GM19023 (cell line): ENCODE measurements around the gene PITRM1.
"Not testable (repeated sequence)": the region's sequence is repeated elsewhere in the genome, so short reads cannot be mapped to it uniquely, and the experiment has no call there.

Source experiments
- ATAC-seq: cut with Tn5 transposase; IDR thresholded peaks from one replicate; pipeline ENCODE4 v1.9.1; 2021; ENCODE audit warnings: mild to moderate bottlenecking, moderate library complexity; ENCODE audit not compliant: unreplicated experiment

Gene PITRM1, protein sequence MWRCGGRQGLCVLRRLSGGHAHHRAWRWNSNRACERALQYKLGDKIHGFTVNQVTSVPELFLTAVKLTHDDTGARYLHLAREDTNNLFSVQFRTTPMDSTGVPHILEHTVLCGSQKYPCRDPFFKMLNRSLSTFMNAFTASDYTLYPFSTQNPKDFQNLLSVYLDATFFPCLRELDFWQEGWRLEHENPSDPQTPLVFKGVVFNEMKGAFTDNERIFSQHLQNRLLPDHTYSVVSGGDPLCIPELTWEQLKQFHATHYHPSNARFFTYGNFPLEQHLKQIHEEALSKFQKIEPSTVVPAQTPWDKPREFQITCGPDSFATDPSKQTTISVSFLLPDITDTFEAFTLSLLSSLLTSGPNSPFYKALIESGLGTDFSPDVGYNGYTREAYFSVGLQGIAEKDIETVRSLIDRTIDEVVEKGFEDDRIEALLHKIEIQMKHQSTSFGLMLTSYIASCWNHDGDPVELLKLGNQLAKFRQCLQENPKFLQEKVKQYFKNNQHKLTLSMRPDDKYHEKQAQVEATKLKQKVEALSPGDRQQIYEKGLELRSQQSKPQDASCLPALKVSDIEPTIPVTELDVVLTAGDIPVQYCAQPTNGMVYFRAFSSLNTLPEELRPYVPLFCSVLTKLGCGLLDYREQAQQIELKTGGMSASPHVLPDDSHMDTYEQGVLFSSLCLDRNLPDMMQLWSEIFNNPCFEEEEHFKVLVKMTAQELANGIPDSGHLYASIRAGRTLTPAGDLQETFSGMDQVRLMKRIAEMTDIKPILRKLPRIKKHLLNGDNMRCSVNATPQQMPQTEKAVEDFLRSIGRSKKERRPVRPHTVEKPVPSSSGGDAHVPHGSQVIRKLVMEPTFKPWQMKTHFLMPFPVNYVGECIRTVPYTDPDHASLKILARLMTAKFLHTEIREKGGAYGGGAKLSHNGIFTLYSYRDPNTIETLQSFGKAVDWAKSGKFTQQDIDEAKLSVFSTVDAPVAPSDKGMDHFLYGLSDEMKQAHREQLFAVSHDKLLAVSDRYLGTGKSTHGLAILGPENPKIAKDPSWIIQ

DNA sequence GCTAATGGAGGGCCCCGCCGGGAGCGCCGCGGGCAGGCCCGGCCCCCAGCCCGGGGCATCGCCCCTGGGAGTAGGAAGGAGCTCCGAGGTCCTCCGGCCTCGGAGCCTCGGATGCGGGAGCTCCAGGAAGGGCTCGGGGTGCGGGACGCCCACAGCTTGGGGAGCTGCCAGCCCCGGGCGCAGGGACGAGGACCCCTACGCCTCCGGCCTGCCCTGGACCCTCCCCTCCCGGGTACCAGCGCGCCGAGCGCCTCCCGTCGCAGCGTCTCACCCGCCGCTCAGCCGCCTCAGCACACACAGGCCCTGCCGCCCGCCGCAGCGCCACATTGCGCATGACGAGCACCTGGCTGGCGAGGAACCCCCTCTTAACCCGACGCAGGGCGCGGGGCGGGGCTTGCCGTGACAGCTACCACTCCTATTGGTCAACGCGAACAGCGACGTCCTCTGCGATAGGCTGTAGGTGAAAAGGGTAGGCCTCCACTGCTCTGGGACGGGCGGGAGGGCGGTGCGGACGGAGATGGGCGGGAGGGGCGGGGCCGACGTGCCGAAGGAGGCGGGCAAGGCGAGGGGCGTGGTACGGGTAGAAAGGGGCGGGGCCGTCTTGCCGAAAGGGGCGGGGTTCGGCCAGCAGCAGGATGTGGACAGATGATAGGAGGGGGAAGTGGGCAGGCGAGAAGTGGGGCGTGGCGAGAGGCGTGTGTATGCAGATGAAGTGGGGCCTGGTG lies at the start of gene PITRM1:
Gene PITRM1, minus strand, starts transcription at position 337 of the 725 bp plus-strand sequence. Its CDS starts 10 bp downstream, at position 327.
- ATAC-seq, result peak; percentile 96

DNA sequence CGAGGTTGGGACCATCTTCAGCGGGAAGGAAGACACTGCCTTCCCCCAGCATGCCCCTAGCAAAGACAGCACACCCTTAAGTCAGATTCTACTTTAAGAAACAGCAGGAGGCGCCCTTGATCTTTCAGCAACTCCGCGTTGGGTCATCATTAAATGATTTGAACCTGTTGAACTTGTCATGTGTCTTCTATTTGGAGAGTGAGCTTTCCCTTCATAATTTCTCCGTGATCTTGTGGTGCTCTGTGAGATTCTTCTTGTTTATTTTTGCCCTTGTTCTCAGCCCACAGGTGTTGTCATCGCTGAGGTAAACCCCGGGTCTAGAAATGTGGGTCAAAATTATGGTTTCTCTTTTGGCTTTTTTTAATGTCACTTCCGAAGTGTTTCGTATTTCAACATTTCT lies 49.5 kb upstream of the PITRM1 start:
- ATAC-seq, result no peak

DNA sequence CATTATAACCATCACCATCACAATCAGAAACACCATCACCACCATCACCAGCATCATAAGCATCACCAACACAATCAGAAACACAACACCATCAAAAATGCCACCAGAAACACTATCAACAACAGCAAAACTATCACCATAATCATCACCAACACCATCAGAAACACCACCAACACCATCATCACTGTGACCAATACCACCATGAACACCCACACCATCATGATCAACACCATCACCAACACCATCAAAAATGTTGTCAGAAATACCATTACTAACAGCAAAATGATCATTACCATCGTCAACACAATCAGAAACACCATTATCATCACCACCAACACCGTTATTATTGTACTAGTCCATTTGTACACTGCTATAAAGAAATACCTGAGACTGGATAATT lies 49.0 kb upstream of the PITRM1 start:
- not testable (repeated sequence) for ATAC-seq

DNA sequence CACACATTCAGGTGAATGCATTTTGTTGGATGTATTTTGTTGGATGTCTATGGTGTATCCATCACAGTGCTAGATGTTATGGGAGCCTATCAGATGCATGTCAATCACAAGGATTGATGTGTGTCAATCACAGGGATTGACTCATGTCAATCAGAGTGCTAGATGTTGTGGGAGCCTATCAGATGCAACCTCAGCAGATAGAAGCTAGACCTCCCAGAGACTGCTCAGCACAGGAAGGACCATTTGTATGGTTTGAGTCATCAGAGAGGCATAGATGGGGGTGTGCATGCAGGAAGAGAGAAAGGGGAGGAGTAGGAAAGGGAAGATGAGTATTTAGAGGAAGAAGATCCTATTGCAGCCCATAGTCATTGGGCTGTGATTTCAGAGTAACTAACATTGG lies 48.3 kb upstream of the PITRM1 start:
- no peak for ATAC-seq

DNA sequence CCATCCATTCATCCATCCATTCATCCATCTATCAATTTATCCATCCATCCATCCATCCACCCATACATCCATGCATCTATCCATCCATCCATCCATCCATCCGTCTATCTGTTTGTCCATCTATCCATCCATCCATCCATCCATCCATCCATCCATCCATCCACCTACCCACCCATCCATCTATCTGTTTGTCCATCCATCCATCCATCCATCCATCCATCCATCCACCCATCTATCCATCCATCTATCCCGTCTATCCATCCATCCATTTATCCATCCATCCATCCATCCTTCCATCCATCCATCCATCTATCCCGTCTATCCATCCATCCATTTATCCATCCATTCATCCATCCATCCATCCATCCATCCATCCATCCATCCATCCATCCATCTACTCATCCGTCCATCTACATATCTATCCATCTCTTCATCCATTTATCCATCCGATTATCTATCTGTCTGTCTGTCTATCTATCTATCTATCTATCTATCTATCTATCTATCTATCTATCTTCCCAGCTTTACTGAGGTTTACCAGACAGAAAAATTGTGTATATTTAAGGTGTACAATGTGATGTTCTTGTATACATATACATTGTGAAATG lies 46.5 kb upstream of the PITRM1 start:
- not testable (repeated sequence) for ATAC-seq

DNA sequence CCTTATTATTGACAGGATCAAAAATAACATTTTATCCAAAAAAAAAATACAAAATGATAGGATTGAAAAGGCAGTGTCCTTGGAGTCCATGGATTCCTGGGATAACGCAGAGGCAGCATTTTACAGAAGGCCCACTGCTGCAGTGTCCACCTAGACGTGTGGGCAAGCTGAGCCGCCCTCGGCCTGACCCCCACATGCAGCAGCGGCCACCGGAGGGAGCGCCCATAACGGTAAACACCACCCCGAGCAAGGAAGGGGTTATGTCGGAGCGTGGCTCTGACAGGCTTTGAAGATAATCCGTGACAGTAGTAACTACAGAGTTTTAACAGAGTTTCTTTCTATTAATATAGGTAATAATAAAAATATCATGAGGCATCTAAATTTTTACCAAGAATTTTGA lies 45.3 kb upstream of the PITRM1 start:
- ATAC-seq, result no peak

DNA sequence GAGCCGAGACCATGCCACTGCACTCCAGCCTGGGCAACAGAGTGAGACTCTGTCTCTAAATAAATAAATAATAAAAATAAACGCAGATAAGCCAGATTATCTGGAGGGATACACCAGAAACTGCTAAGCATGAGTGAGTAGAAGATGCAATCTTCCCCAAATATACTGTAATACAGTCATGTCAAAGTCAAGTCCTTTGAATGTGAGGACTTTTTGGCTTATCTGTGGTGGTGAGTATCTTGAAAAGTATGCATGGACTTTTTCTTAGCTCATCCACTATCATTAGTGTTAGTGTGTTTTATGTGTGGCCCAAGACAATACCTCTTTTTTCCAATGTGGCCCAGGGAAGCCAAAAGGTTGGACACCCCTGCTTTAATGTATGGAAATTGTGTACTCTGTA lies 44.7 kb upstream of the PITRM1 start:
- ATAC-seq, result no peak

DNA sequence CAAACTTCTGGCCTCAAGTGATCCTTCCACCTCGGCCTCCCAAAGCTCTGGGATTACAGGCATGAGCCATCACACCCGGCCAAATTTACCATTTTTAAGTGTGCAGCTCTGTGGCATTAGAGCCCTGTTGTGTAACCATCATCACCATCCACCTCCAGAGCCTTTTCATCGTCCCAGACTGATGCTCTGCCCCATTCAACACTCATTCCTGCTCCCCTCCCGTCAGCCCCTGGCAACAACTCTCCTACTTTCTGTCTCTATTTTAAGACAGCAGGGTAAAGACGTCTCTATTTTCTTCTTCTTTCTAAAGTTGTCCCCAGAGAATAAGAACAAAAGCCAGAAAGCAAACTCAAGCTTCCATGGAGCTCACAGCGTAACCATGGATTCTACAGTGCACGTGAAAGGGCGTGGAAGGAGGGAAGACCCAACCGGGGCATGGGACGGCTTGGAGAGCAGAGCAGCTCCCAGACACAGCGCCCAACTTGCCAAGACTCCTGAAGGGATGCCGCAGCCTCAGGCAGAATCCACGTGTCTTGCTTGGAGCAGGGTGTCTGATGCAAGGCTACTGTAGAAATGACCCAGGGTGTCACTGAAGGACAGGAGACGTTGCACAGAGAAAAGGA lies 42.7 kb upstream of the PITRM1 start:
- no peak for ATAC-seq

DNA sequence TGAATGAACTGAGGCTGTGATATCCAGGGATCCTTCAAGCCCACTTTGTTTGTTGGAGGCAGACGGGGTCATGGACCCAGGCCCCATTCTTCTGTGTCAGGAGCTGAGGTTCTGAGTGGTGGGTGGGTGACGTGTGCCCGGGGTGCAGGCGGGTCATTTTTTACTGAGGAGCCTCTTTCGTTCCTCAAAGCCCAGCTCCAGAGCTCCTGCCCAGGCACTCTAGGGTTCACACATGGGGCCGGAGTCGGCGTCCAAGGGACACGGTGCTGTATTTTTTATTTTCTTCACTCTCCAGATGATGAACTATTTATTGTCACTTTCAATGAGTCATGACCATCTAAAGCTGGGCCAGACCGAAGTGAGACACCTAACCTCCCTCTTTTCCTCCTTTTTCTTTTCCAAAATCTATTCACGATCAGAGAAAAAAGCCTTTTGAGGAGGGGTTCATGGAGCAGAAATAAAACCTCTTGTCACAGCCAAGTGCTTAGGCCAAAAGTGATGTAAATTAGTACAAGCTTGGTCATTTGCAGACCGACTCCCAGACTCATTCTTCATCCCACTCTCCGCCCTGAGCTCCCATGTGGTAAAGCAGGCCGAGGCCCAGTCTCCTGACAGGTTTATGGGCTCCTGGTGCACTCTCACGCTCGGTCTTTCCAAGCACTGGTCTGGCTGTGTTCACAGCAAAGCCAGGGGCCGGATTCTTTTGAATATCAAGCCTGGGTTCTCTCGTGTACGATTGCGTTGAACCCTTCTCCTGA lies 41.4 kb upstream of the PITRM1 start:
- no peak for ATAC-seq

DNA sequence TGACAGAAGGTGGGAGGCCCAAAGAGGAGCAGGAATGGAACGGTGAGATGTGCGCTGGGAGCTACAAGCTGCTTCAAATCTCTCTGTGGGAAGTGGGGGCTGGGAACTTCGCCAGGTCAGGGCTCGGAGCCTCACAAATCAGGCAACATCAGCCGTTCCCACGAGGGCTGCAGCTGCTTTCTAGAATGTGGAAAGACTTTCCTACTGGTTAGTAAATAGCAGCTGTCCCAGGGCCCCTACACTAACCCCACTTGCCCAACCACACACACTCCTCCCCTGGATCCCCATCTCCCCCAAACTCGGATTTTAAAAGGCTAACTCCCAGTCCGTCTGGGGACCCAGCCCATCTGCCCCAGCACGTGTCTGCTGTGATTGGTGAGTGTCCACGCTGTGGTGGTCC lies 40.6 kb upstream of the PITRM1 start:
- no peak for ATAC-seq

DNA sequence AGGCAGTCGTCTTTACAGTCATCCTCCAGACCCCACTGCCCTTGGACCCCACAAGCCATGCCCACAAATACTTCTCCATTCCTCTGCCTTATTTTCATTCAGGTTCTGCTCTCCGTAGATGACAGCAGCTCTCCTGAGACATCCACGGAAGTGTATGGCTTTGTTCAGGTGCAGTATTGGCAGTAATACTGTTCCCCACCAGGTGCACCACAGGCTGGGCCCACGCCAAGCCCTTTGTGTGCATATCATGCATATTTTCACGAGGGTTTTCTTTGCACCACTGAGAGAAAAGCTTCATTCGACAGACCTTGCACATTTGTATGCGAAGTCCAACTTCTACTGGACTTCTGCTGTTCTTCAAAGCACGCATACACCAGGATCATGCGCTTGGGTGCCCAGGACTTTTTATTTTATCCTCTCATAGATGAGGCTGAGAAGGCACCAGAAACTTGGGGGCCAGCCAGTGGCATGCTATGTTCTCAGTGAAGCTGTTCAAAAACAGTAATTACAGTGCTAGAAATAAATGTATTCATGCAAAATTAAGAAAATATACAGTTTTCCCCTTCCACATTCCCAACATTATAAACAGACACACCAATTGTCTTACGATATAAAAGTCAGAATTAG lies 37.8 kb upstream of the PITRM1 start:
- ATAC-seq, result no peak

DNA sequence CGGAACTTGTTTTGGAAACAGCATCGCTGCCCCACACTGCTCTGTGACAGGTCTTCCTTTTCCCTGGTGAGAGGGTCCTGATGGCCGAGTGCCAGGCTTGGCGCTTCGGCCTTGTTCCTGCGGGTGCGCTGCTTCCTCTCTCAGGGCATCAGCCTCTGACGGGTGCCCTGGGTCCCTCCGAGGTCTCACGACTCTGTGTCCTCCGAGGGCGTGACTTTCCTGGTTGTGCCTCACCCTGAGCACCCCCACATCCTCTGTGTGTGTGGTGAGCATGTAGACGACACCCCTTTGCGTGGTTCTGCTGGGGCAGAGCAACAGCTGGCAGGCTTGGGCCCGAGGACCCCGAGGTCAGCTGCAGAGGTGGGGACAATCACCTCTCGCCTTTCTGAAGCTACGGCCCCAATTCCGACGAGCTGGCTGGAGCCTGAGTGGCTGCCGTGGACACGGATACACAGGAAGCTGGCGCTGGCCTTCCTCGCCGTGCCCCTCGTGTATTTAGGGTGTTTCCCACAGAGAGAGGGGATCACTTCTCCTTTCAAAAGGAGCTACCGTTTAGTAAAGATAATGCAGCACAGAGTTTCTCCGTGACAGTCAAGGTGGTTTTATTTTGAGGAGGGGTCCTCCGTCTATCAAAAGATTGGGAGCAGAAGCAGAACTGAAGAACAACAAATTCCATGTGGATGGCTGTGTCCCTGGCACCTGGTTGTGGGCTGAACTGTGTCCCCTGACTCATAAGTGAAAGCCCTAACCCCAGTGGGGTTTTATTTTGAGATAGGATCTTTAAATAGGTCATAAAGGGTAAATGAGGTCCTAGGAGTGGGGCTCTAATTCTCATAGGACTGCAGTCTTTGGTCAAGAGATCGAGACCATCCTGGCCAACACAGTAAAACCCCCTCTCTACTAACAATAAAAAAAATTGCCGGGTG lies 36.2 kb upstream of the PITRM1 start:
- no peak for ATAC-seq

DNA sequence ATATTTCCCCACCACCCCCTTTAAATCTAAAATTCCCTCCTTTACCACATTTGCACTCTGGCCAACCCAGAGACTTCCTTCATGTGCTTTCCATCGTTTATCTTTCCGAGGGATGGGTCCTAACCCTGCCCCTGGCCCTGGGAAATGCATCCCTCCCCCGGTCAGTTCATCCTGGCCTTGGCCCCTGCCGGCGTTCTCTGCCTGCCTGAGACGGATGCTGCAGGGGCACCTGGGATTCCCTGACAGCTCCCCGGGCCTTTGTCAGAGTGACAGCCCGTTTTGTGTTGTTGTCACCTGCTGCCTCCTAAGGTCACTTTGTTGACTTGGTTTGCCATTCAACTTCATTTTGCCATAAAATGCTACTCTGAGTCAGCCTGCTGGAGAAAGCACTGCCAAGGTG lies 34.8 kb upstream of the PITRM1 start:
- ATAC-seq, result no peak

DNA sequence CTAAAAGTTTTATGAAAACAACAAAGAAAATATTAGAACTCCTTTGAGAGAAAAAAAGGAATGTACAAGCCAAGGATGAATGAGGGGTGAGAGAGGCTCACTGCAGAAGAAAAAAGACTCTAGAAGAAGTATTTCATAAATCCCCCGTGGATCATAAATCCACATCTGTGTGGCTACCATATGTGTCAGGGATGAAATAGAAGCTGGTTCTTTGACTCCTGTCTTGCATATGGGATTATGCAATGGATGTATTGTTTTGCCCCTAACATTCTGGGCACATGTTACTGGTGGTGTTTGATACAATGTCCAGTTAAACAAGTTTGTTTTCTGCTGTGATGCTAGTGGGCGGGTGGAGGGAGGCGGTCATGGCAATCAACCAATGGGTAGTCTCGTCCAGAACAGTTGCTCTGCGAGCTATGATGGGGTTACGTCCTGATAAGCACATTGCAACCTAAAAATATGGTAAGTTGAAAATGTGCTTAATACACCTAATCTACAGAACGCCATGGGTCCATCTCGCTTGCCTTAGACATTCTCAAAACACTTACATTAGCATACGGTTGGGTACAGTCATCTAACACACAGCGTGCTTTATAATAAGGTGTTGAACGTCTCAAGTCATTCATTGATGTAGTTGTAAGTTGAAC lies 34.1 kb upstream of the PITRM1 start:
- no peak for ATAC-seq

DNA sequence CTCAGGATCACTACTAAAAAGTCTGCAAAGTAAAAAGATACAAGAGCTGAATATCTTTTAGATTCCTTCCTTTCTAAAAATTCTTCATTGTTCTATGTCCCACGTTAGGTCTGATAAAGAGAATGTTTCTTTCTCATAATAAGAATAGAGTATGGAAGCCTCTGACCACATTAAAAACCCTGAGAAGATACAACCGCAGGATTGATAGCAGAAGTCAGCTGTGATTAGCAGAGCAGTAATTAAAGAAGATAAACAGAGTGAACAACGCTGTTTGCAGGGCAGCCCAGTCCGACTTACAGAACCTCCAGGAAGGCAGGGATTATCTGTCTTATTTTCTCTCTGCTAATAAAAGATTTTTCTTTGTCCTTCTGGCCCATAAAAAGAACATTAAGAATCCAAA lies 31.4 kb upstream of the PITRM1 start:
- ATAC-seq, result no peak

DNA sequence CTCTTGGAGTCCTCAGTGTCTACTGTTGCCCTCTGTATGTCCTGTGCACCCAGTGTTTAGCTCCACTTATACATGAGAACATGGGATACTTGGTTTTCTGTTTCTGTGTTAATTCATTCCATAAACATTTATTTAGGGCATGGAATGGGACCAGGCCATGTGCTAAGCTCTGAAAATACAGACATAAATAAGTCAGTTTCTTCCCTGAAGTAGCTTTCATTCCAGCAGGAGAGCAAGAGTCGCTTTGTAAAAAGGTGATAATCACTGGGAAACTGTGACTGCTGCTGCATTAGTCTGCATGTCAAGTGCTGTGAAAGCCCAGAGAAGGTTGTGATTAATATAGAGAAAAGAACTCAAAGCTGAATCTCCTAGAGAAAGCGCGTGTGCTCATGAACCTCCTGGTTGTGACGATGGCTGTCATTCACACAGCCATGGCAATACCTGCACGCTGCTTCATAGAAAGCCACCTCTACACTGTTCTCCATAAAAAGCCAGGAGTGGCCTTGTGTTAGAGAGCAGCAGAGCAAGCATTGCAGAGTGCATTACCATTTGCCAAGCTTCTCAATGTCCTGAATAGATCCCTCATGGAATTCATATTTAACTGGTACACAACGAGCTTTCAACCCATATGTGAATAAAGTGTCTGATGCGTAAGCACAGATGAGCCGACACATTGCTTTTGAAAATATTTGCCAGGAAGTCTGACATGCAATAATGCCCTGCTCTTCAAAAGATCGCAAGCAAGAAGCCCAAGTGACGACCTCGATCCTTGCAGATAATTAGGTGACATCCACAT lies 30.6 kb upstream of the PITRM1 start:
- ATAC-seq, result no peak

DNA sequence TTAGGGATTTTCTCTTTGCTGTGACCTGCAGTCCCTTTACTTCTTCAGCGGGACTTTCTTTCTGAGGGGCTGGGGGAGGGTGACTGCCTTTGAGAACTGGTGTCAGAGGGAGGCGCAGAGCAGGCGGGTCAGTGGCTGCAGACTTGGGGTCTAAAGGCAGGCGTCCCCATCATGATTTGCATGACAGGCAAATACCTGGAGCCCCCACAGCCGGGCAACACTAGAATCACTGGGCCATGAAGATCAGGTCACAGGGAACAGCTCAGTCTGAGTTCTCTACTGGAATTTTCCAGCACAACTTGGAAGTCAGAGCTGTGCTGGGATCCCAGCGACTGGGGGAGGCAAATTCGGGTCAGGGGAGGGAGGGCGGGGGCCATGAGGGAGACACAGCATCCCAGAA lies 29.2 kb upstream of the PITRM1 start:
- ATAC-seq, result no peak
